HG03139 (cell line): ENCODE results near the gene KXD1.
"Not testable (repeated sequence)": the region's sequence is repeated elsewhere in the genome, so short reads cannot be mapped to it uniquely, and the experiment has no call there.

Source experiments
- ATAC-seq: cut with Tn5 transposase; IDR thresholded peaks from one replicate; pipeline ENCODE4 v1.9.1; 2021; ENCODE audit not compliant: unreplicated experiment

KXD1 gene, protein sequence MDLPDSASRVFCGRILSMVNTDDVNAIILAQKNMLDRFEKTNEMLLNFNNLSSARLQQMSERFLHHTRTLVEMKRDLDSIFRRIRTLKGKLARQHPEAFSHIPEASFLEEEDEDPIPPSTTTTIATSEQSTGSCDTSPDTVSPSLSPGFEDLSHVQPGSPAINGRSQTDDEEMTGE

GRCh38 chr19:18557411-18558201, at the start of gene KXD1:
KXD1 (plus strand) TSS chr19:18557870; CDS start chr19:18562057, 4,187 bp downstream.
- peak; percentile 80 for ATAC-seq

- ATAC-seq = no peak
Measured at GRCh38 chr19:18508585-18508984, 49.1 kb upstream of the KXD1 start.

DNA sequence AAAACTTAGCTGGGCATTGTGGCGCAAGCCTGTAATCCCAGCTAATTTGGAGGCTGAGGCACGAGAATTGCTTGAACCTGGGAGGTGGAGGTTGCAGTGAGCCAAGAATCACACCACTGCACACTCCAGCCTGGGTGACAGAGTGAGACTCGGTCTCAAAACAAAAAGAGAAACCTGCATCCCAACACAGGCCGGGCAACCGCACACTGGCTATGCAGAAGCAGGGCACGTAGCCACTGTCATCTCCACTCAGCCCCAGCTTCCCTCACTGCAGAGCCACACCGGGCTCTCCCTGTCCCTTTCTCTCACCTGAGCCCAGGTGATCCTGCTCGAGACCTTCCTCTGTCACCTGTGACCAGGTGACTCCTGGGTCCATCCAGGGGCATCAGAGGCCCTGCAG, 47.5 kb upstream of the KXD1 start:
- ATAC-seq = no peak

DNA sequence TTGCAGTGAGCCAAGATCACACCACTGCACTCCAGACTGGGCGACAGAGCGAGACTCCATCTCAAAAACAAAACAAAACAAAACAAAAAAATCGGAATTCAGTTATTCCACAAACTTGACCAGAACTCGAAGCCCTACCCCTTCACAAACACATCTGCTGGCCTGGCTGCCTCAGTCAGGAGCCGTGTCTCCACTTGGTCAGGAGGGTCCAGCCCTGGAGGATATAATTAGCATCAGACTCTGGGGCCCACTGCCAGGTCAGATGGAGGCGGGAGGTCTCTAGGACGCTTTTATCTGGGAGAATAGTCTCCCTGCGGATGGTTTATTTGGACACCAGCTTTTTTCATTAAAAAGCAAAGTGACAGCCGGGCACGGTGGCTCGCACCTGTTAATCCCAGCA, 43.8 kb upstream of the KXD1 start:
- no peak for ATAC-seq

GRCh38 chr19:18514800-18515682, 42.6 kb upstream of the KXD1 start:
- ATAC-seq = no peak

DNA sequence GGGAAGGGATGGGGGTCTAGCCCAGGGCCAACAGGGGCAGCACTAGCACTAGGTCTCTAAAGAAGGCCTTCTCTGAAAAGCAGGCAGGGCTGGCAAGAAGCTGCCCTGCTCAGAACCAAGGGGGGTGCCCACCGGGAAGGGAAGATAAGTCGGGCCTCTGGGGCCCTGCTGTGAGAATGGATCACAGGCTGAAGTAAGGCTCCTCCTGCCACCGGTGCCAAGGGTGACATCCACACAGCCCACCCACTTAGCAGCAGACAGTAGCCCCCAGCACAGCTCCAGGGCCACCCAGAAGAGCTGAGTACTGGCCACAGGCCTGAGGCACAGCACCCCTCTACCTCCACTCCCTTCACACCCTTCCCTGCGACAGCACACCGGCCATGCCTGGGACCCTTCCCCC, 41.7 kb upstream of the KXD1 start:
- ATAC-seq = no peak

- ATAC-seq = no peak
Measured at GRCh38 chr19:18517606-18518005, 40.1 kb upstream of the KXD1 start.

GRCh38 chr19:18518639-18519038, 39.0 kb upstream of the KXD1 start:
- no peak for ATAC-seq

GRCh38 chr19:18519962-18520847, 37.5 kb upstream of the KXD1 start:
- no peak for ATAC-seq

DNA sequence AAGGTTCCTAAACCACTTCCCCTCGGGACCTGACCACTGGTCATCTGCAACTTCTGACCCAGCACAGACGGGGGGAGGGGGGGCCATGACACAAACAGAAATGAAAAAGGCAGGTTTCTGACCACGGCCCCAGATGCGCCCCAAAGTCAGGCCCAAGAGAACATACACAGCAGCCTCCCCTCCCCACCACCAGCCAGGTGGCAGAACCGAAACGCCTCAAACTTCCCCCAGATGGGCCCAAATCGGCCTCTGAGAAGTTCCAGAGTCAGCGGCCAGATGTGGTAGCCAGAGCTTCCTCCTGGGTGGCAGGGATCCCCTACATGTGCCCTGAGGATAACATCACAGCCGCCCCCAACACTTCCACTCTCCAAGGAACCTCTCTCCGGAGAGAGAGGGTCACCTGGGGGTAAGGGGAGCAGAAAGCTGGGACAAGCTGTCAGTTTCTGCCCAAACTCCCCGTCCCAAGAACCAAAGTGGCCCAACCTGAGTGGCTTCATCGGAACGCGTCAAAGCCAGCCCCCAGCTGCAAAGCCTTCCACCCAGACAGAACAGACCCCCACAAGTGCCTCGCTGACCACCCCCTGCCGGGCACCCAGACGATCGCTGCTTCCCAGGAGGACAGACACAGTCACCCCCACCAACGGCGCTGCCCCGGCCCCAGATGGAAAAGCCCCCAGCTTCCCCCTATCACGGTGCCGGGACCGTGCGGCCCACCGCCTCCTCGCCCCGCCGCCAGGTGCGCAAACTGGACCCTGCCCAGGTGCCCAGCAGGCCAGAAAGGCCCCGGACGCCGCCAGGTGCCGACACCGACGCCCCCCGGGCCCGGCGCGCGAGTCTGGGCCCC, 36.6 kb upstream of the KXD1 start:
- ATAC-seq = no peak

DNA sequence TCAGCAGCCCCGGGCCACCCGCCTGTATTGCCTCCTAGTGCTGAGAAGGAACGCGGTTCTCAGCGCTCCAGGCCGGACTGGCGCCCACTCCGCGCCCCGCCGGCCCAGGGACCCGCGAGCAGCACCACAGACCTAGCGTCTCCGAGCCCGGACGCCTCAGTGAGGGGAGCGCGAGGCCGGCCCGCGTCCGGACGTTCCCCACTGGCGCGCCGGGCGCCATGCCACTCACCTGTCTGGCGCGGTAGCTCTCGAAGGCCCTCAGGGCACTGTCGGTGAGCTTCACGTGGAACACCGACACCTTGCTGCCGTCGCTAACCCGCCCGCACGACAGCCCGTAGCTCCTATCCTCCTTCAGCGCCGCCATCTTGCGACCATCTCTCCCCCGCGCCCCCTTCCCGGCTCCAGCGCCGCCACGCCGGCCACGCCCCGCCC, 36.0 kb upstream of the KXD1 start, which contains the start of gene ELL:
ELL (minus strand) TSS at position 379 of the 432 bp plus-strand sequence; CDS start at position 364, 15 bp downstream.
- ATAC-seq = no peak

DNA sequence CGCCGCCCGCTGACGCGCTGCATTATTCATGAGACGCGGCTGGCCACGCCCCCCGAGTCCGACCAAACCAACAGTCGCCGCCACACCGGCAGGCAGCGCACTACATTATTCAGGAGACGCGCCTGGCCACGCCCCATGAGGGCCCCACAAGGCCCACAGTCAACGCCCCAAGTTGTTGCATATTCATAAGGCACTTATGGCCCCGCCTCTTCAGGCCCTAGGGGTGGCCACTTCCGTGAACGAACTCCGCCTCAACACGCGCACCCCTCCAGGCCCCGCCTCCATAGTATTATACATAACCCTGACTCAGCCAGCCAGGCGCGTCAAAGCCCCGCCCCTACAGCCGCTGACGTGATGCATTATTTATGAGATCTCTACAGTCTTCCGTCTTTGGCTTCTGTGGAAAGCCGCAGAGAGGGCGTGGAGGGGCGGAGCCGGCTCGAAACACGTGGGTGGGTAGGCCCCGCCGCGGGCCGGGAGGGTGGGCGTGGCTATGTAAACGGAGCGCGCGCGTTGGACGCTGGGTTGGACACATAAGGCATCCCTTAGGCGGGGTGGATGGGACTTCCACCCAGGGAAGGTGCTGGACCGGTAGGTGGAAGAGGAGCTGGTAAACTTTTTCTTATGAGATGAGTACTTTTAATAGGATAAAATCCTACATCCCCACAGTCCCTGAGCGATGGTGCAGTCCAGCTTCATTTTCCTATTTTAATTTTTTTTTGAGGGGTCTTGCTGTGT, 35.4 kb upstream of the KXD1 start:
- ATAC-seq = peak; percentile 85

- ATAC-seq = not testable (repeated sequence)
Measured at GRCh38 chr19:18522862-18523440, 34.7 kb upstream of the KXD1 start.

DNA sequence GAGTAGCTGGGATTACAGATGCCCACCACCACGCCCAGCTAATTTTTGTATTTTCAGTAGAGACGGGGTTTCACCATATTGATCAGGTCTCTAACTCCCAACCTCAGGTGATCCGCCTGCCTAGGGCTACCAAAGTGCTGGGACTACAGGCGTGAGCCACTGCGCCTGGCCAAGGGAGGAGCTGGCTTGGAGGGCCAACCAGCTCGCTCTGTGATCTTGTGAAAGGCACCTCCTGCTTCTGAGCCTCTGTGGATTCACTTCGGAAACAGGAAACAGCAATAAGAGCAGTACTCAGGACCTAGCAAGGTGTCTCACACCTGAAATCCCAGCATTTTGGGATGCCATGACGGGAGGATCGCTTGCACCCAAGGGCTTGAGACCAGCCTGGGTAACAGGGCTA, 33.8 kb upstream of the KXD1 start:
- no peak for ATAC-seq

DNA sequence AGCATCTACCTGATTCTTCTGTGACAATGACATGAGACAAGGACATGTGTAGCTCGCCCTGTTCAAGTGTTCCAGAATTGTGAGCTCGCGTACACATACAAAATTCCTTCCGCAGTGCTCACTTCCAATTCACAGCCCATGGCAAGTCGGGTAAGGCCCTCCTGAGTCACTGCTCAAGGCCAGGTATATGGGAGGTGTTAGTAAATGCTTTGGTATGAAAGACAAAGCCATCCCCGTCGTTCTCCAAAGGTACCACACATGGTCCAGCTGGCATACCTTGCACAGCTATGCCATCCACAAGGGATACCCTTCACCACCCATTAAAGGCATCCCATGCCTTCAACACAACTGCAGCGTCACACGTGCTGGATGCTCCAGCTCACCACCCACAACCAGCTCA, 31.4 kb upstream of the KXD1 start:
- ATAC-seq = no peak

GRCh38 chr19:18529782-18530181, 27.9 kb upstream of the KXD1 start:
- ATAC-seq = no peak

DNA sequence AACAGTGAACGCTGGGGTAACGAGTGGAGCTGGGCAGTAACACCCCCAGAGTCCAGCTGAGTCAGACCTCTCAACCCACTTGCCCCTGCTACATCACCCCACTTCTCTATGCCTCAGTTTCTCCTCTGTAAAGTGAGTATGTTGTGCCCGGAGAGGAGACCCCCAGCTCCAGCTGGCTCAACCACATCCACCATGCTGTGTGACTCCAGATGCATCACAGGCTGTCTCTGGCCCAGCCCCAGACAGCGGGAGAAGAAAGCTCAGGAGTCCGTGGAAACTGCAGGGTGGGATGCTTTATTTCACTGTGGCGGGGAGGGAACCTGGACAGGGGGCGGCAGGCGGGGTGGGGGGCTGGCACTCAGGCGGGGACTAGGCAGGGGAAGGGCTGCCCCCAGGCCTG, 26.2 kb upstream of the KXD1 start:
- ATAC-seq = no peak

- no peak for ATAC-seq
Measured at GRCh38 chr19:18532168-18532890, 25.3 kb upstream of the KXD1 start.
